Measurements from ENCODE around the gene KRTAP5-10. TPM values are rescaled to one million over a fixed set of nuclear protein-coding genes. Genes with fewer than 3 reads are reported as not detected.
"Not testable (repeated sequence)": the region's sequence is repeated elsewhere in the genome, so short reads cannot be mapped to it uniquely, and the experiment has no call there.

KRTAP5-10 gene
- total RNA-seq, 4 donors from 2014 or later: not detected

DNA sequence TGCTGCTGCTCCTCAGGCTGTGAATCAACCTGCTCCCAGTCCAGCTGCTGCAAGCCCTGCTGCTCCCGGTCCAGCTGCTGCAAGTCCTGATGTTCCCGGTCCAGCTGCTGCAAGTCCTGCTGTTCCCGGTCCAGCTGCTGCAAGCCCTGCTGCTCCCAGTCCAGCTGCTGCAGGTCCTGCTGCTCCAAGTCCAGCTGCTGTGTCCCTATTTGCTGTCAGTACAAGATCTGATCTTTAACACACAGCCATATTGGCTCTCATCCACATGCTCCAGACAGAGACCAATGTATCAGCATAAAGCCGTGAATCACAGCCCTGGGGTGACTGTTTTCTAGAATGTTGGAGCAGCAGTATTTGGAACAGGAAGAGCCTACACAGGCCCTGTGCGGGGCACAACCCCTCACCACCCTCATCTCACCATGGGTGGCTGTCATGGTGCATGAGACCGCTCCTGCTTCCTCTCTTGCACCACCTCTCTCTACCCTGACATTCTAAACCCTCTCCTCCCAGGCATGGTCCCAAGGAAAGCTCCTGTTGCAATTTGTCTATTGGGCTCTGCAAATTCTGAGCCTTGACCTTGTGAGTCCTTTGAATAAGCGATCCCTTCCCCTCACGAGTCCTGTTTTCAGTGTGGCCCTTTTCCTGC, 3.5 kb downstream of the KRTAP5-10 start:
- peak; percentile 45 to 72 for ATAC-seq
- peaks cover 0 to 3% (median 0%) of the 10 kb centered on the region in 3 donors for H3K27me3 ChIP-seq
- no peak for DNase-seq
- in situ Hi-C loops (cut with MboI; ENCODE audit: low sequenced_read_pairs in 4 of 4): no loop called here
- no peaks in the 10 kb centered on the region for H3K36me3 ChIP-seq
- no peak for TF ChIP-seq POLR2A (IDR thresholded peaks at IDR 0.05)
- TF ChIP-seq, protein P1, sequence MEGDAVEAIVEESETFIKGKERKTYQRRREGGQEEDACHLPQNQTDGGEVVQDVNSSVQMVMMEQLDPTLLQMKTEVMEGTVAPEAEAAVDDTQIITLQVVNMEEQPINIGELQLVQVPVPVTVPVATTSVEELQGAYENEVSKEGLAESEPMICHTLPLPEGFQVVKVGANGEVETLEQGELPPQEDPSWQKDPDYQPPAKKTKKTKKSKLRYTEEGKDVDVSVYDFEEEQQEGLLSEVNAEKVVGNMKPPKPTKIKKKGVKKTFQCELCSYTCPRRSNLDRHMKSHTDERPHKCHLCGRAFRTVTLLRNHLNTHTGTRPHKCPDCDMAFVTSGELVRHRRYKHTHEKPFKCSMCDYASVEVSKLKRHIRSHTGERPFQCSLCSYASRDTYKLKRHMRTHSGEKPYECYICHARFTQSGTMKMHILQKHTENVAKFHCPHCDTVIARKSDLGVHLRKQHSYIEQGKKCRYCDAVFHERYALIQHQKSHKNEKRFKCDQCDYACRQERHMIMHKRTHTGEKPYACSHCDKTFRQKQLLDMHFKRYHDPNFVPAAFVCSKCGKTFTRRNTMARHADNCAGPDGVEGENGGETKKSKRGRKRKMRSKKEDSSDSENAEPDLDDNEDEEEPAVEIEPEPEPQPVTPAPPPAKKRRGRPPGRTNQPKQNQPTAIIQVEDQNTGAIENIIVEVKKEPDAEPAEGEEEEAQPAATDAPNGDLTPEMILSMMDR (IDR thresholded peaks at IDR 0.05 in 4 of 5, conservative IDR thresholded peaks at IDR 0.05 in 1 of 5): no peak
- H3K4me1 ChIP-seq: no peaks in the 10 kb centered on the region
- intact Hi-C loops (cut with DNase I; ENCODE audit: low total_unique reads): no loop called here
- H3K4me3 ChIP-seq: no peak overlapping the region
- no peaks in the 10 kb centered on the region for H3K9me3 ChIP-seq
- H3K27ac ChIP-seq: no peak overlapping the region

DNA sequence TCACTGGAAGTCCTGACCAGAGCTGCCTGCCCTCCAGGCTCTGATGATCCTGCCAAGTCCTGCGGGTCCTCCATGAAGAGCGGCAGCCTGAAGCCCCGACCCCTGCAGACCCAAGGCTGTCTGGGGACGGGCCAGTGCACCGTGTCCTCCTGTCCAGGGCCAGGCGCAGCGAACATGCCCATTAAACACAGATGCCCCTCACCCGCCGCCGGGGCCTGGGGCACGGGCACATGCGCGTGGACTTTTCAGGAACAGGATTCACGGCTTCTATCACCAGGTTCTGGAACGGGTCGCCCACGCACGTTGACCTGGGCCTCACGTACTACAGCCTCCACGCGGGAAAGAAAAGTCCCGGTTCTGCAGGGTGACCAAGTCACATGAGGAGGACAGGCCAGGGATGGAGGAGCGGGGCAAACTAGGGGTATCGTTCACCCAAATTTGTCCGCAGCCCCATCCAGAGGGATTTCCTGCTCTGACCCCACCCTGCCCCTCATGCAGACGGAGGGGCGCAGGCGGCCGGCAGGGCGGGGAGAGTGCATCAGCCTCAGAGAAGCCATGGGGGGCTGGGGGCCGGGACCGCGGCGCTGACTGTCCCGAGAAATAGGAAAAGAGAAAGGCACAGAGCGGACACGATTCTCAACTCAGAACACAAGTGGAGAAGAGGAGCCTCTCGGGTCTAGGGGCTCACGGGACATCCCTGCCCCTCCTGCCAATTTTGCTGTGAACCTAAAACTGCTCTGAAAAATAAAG, 5.9 kb downstream of the KRTAP5-10 start:
- intact Hi-C loops (cut with DNase I; ENCODE audit: low total_unique reads); ATAC-seq; H3K27ac ChIP-seq; H3K36me3 ChIP-seq; H3K4me3 ChIP-seq; H3K27me3 ChIP-seq; DNase-seq; H3K9me3 ChIP-seq; in situ Hi-C loops (cut with MboI; ENCODE audit: low sequenced_read_pairs in 4 of 4); H3K4me1 ChIP-seq: not testable (repeated sequence)

DNA sequence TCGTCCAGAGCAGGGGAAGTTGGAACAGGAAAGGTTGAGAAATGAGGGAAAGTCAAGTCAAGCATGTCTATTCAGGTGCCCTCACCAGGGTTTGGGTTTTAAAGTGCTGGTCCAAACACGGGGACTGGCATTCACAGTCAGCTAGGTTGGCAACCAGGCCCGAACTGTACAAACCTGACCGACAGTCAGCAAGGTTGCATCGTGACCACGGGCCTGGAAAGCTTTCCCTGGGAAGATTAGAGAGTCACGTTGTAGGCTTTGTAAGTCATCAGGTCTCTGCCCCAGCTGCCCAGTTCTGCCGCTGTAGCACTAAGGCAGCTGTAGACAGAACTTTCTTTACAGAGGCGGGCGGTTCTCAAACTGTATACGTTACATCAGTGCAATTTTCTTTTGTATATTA, 7.4 kb downstream of the KRTAP5-10 start:
- Histone ChIP-seq H3K27me3 (no peaks in the 10 kb centered on the region), H3K4me1 (no peaks in the 10 kb centered on the region), H3K4me3 (no peak overlapping the region), H3K36me3 (no peaks in the 10 kb centered on the region), H3K9me3 (no peaks in the 10 kb centered on the region), H3K27ac (no peak overlapping the region)
- ATAC-seq (no peak), DNase-seq (no peak)
- in situ Hi-C loops (cut with MboI; ENCODE audit: low sequenced_read_pairs in 4 of 4) (no loop called here), intact Hi-C loops (cut with DNase I; ENCODE audit: low total_unique reads) (no loop called here)
- no peak for TF ChIP-seq POLR2A (IDR thresholded peaks at IDR 0.05)
- TF ChIP-seq, protein P1 (IDR thresholded peaks at IDR 0.05 in 4 of 5, conservative IDR thresholded peaks at IDR 0.05 in 1 of 5): no peak

DNA sequence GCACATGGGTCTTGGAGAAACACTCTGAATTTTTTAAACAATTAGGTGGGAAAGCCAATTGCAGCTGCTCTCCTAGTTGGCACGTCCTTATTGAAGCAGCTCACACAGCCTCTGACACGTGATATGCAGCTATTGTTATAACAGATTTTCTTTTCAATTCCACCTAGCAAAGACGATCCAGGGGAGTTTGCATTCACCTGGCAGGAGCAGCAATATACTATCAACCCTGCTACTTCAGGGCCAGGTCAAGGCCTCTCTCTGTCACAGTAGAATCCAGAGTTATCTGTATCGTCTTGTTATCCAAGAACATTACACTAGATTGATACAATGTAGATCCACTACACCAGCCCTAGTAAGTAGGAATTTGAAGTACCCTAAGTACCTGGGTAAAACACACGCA, 9.1 kb downstream of the KRTAP5-10 start:
- Histone ChIP-seq H3K9me3 (no peaks in the 10 kb centered on the region), H3K27ac (no peak overlapping the region), H3K36me3 (no peaks in the 10 kb centered on the region), H3K4me3 (no peak overlapping the region), H3K4me1 (no peaks in the 10 kb centered on the region), H3K27me3 (no peaks in the 10 kb centered on the region)
- in situ Hi-C loops (cut with MboI; ENCODE audit: low sequenced_read_pairs in 4 of 4): no loop called here
- DNase-seq: no peak
- no peak for ATAC-seq
- intact Hi-C loops (cut with DNase I; ENCODE audit: low total_unique reads): no loop called here
- TF ChIP-seq, protein P1 (IDR thresholded peaks at IDR 0.05 in 4 of 5, conservative IDR thresholded peaks at IDR 0.05 in 1 of 5): no peak
- no peak for TF ChIP-seq POLR2A (IDR thresholded peaks at IDR 0.05)

DNA sequence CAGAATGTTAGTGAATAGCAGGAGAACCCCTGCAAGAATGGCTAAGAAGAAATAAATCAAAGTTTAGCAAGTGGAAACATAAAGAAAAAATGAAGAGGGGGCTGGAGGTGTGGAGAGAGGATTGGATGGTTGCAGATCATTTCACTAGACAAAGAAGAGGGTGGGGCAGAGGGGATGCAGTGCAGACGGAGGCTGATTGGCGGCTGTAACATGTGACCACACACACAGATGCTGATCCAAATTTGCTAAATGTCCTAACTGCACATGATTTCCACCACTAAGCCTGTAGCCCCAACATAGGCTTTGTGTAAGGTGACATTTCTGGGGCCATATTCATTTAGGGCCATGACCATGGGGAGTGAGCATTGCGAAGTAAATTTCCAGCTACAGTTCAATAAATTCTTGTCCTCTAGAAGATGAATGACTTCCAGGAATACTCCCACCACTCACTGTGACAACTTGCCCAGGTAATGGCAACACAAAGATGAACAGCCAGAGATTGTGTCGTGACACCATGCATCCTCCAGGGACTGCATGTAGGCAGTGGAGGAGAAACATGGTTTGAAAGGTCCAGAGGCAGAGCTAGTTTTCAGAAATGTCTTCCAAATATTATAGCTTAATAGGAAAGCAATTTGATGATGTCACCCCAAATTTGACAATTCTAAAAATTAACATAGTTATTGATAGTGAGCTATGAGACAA, 10.5 kb downstream of the KRTAP5-10 start:
- TF ChIP-seq POLR2A (IDR thresholded peaks at IDR 0.05): no peak
- TF ChIP-seq, protein P1 (IDR thresholded peaks at IDR 0.05 in 4 of 5, conservative IDR thresholded peaks at IDR 0.05 in 1 of 5): no peak
- intact Hi-C loops (cut with DNase I; ENCODE audit: low total_unique reads): no loop called here
- no peaks in the 10 kb centered on the region for H3K27me3 ChIP-seq
- H3K36me3 ChIP-seq: no peaks in the 10 kb centered on the region
- H3K27ac ChIP-seq: no peak overlapping the region
- H3K4me1 ChIP-seq: no peaks in the 10 kb centered on the region
- in situ Hi-C loops (cut with MboI; ENCODE audit: low sequenced_read_pairs in 4 of 4): no loop called here
- no peak overlapping the region for H3K4me3 ChIP-seq
- ATAC-seq (no peak), DNase-seq (no peak)
- H3K9me3 ChIP-seq: no peaks in the 10 kb centered on the region

DNA sequence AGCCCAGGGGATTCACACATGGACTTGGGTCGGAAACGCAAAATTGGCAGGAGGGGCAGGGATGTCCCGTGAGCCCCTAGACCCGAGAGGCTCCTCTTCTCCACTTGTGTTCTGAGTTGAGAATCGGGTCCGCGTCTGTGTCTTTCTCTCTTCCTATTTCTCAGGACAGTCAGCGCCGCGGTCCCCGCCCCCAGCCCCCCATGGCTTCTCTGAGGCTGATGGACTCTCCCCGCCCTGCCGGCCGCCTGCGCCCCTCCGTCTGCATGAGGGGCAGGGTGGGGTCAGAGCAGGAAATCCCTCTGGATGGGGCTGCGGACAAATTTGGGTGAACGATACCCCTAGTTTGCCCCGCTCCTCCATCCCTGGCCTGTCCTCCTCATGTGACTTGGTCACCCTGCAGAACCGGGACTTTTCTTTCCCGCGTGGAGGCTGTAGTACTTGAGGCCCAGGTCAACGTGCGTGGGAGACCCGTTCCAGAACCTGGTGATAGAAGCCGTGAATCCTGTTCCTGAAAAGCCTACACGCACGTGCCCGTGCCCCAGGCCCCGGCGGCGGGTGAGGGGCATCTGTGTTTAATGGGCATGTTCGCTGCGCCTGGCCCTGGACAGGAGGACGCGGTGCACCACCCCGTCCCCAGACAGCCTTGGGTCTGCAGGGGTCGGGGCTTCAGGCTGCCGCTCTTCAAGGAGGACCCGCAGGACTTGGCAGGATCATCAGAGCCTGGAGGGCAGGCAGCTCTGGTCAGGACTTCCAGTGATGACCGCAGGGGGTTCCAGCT, 11.5 kb downstream of the KRTAP5-10 start:
- H3K36me3 ChIP-seq; H3K27ac ChIP-seq; in situ Hi-C loops (cut with MboI; ENCODE audit: low sequenced_read_pairs in 4 of 4); ATAC-seq; H3K9me3 ChIP-seq; H3K4me1 ChIP-seq; DNase-seq; H3K27me3 ChIP-seq; intact Hi-C loops (cut with DNase I; ENCODE audit: low total_unique reads); H3K4me3 ChIP-seq: not testable (repeated sequence)
